ENCODE results near the gene PHLDB3. TPM values are rescaled to one million over a fixed set of nuclear protein-coding genes. Genes with fewer than 3 reads are reported as not detected.

The PHLDB3 gene
- total RNA-seq, 1 experiment from 2014 or later: 8.5 TPM

GRCh38 chr19:43479226-43479625, 25.3 kb downstream of the PHLDB3 start:
- no peaks in the 10 kb centered on the region; a peak in 1 of 5 replicates for H3K9me3 Mint-ChIP-seq
- H3K4me1 ChIP-seq (ENCODE audit: insufficient read depth, low read length): no peaks in the 10 kb centered on the region
- H2BK20ac ChIP-seq (ENCODE audit: low read depth, low read length, poor library complexity, severe bottlenecking): no peak overlapping the region
- peaks cover 3 to 7% (median 3%) of the 10 kb centered on the region in 3 experiments; a peak in 2 of 7 replicates for H3K36me3 Mint-ChIP-seq (ENCODE audit: insufficient read depth in 1 of 3, low read depth in 3 of 3)
- H3K27me3 ChIP-seq (ENCODE audit: insufficient read depth, low read length): no peaks in the 10 kb centered on the region
- no CpG with 5 or more reads among the region's 15 CpGs for WGBS (ENCODE audit: extremely low coverage, insufficient read length, low lambda C conversion rate)
- H3K27ac Mint-ChIP-seq: no peak overlapping the region
- no peak overlapping the region for H3T11ph ChIP-seq (ENCODE audit: low read length)
- H4K5ac ChIP-seq (ENCODE audit: insufficient read length, low read depth, low read length): no peak overlapping the region
- H2BK5ac ChIP-seq (ENCODE audit: insufficient read length, low read length): no peak overlapping the region
- H3K27ac ChIP-seq (ENCODE audit: insufficient read length, low read depth, low read length): no peak overlapping the region
- H3K9me3 ChIP-seq (ENCODE audit: control insufficient read depth, low read depth, low read length): no peaks in the 10 kb centered on the region
- H3K4me3 Mint-ChIP-seq: no peak overlapping the region
- H2BK12ac ChIP-seq (ENCODE audit: insufficient read length, low read depth, low read length): no peak overlapping the region
- no peak overlapping the region for H3K9ac ChIP-seq (ENCODE audit: extremely low read depth, insufficient read length, low read length)
- no peak overlapping the region for H2BK120ac ChIP-seq (ENCODE audit: low read depth, low read length, poor library complexity, severe bottlenecking)
- no peak overlapping the region for H2AK5ac ChIP-seq (ENCODE audit: insufficient read length, low read length)
- no peak overlapping the region for H3K14ac ChIP-seq (ENCODE audit: insufficient read depth, low read length)
- H4K91ac ChIP-seq (ENCODE audit: insufficient read length, low read depth, low read length): no peak overlapping the region
- H3K27me3 Mint-ChIP-seq (ENCODE audit: low read depth): peaks cover 11% of the 10 kb centered on the region
- H3K18ac ChIP-seq (ENCODE audit: insufficient read length, low read depth, low read length): no peak overlapping the region
- H4K8ac ChIP-seq (replicated peaks; ENCODE audit: insufficient read length, low read depth, low read length): no peak overlapping the region
- no peak for DNase-seq
- H3K79me2 ChIP-seq (ENCODE audit: insufficient read depth, low read length): no peaks in the 10 kb centered on the region
- no peak overlapping the region for H2BK15ac ChIP-seq (ENCODE audit: low read depth, low read length)
- TF ChIP-seq CTCF (conservative IDR thresholded peaks at IDR 0.05): no peak
- no peaks in the 10 kb centered on the region for H4K20me1 ChIP-seq (ENCODE audit: control insufficient read depth, insufficient read depth, insufficient read length)
- H3K4me1 Mint-ChIP-seq: peaks cover 3 to 4% of the 10 kb centered on the region in 2 experiments; a peak in 3 of 4 replicates
- no peaks in the 10 kb centered on the region for H3K23me2 ChIP-seq (ENCODE audit: insufficient read length, low read depth, low read length, poor library complexity, severe bottlenecking)
- no peaks in the 10 kb centered on the region for H3K79me1 ChIP-seq (ENCODE audit: insufficient read depth, low read depth, low read length, poor library complexity, severe bottlenecking)
- H3K23ac ChIP-seq (ENCODE audit: insufficient read length, low read depth, low read length): no peak overlapping the region
- no peak overlapping the region for H2AFZ ChIP-seq (ENCODE audit: low read length)
- no peak overlapping the region for H3K4me2 ChIP-seq (ENCODE audit: insufficient read depth, insufficient read length, low read length)
- no peak overlapping the region for H3K4ac ChIP-seq (ENCODE audit: low read depth, low read length)
- H3K56ac ChIP-seq (ENCODE audit: insufficient read length, low read depth, low read length): no peak overlapping the region
